Keratinocyte (primary cell): ENCODE data around the gene C6orf15. TPM values are rescaled to one million over a fixed set of nuclear protein-coding genes. Genes with fewer than 3 reads are reported as not detected.
A peak's percentile ranks its signal among the peaks of the same experiment; 100 is the strongest.
"Not testable (repeated sequence)": the region's sequence is repeated elsewhere in the genome, so short reads cannot be mapped to it uniquely, and the experiment has no call there.

ENCODE experiments used
- DNase-seq: peaks from one replicate; pipeline ENCODE4 v3.0.0-alpha.2; 2011; ENCODE audit warnings: low read depth, missing footprints, low spot score
- FAIRE-seq: peaks from 2 replicates; lab custom pipeline; 2011; peaks lifted over from hg19 to GRCh38; lab: Jason Lieb, UNC
- H2AFZ ChIP-seq: 2 replicates; pipeline ENCODE4 v1.6.0; 2012; ENCODE audit warnings: low read length, control low read depth, inconsistent platforms; ENCODE audit not compliant: control insufficient read depth
- H3K27ac ChIP-seq: 2 replicates; pipeline ENCODE4 v1.5.1; 2011; ENCODE audit warnings: low read length; ENCODE audit not compliant: control insufficient read depth, insufficient read depth
- H3K27me3 ChIP-seq: 3 replicates; pipeline ENCODE4 v1.6.0; 2011; ENCODE audit warnings: low read length; ENCODE audit not compliant: control insufficient read depth, insufficient read depth; ENCODE audit errors: extremely low read depth
- H3K36me3 ChIP-seq, 2 experiments: 2 replicates in 1 of 2; 3 replicates in 1 of 2; pipeline ENCODE4 v1.5.1; 2011; ENCODE audit warnings: low read length in 2 of 2, mild to moderate bottlenecking in 1 of 2; ENCODE audit not compliant: control insufficient read depth in 2 of 2, insufficient read depth in 2 of 2; ENCODE audit errors: extremely low read depth in 1 of 2
- H3K4me1 ChIP-seq: 3 replicates; pipeline ENCODE4 v1.5.1; 2011; ENCODE audit warnings: low read length; ENCODE audit not compliant: control insufficient read depth, insufficient read depth; ENCODE audit errors: extremely low read depth
- H3K4me2 ChIP-seq: 3 replicates; pipeline ENCODE4 v1.6.0; 2011; ENCODE audit warnings: low read depth, low read length; ENCODE audit not compliant: control insufficient read depth, insufficient read depth; ENCODE audit errors: extremely low read depth
- H3K4me3 ChIP-seq, 3 experiments: fragments of 200-600 bp in 1 of 3; sonication (generic) in 1 of 3; 2 replicates in 2 of 3; 3 replicates in 1 of 3; pipeline ENCODE4 v1.5.1; 2011 to 2016; ENCODE audit warnings: low read length in 3 of 3, mild to moderate bottlenecking in 3 of 3, control low read depth in 2 of 3, inconsistent platforms in 1 of 3, low read depth in 1 of 3, mixed read lengths in 1 of 3, mixed run types in 1 of 3, moderate library complexity in 1 of 3; ENCODE audit not compliant: control insufficient read depth in 2 of 3, insufficient read depth in 2 of 3; ENCODE audit errors: extremely low read depth in 1 of 3
- H3K79me2 ChIP-seq: 2 replicates; pipeline ENCODE4 v1.6.0; 2012; ENCODE audit warnings: low read length; ENCODE audit not compliant: control insufficient read depth, insufficient read depth
- H3K9ac ChIP-seq: 3 replicates; pipeline ENCODE4 v1.6.0; 2011; ENCODE audit warnings: low read length; ENCODE audit not compliant: control insufficient read depth, insufficient read depth; ENCODE audit errors: extremely low read depth
- H3K9me1 ChIP-seq: 3 replicates; pipeline ENCODE4 v1.6.0; 2011; ENCODE audit warnings: low read length; ENCODE audit not compliant: control insufficient read depth, insufficient read depth; ENCODE audit errors: extremely low read depth
- H3K9me3 ChIP-seq: 2 replicates; pipeline ENCODE4 v1.5.1; 2012; ENCODE audit warnings: low read depth, low read length; ENCODE audit not compliant: control insufficient read depth
- H4K20me1 ChIP-seq: 3 replicates; pipeline ENCODE4 v1.6.0; 2011; ENCODE audit warnings: low read length; ENCODE audit not compliant: control insufficient read depth, insufficient read depth; ENCODE audit errors: extremely low read depth
- CTCF ChIP-seq, 3 experiments: IDR thresholded peaks in 1 of 3; conservative IDR thresholded peaks in 1 of 3; optimal IDR thresholded peaks in 1 of 3; 2 replicates in 2 of 3; 3 replicates in 1 of 3; pipeline versions ENCODE3 to v1.5.1; 2011; ENCODE audit warnings: low read length in 3 of 3, mild to moderate bottlenecking in 3 of 3, moderate library complexity in 2 of 3, control low read depth in 1 of 3, inconsistent platforms in 1 of 3; ENCODE audit not compliant: insufficient read depth in 2 of 3; ENCODE audit errors: extremely low read depth in 1 of 3
- EZH2 ChIP-seq: IDR thresholded peaks from one replicate; pipeline ENCODE4 v1.6.1; 2012; ENCODE audit warnings: inconsistent platforms, mild to moderate bottlenecking, low read length, moderate library complexity
- dilution Hi-C: fragments of 300-500 bp; cut with MboI; formaldehyde crosslinking; loops from one replicate; pipeline ENCODE4 v1.7.0; 2020; ENCODE audit warnings: low sequenced_read_pairs; ENCODE audit not compliant: extremely low pct_ligation_motif_present
- polyA plus RNA-seq, 5 experiments: library from polyadenylated mRNA; depleted of rRNA in 3 of 5; stranded (reverse) in 3 of 5; stranded (forward) in 1 of 5; unstranded in 1 of 5; fragments of >200 nt; gene quantifications; 1 replicate in 1 of 5; 2 replicates in 3 of 5; 3 replicates in 1 of 5; pipeline versions ENCODE4 v1.2.1 to v1.2.3, GENCODE V29; 2011 to 2012; ENCODE audit warnings: missing spikeins in 2 of 5, low read depth in 1 of 5, low replicate concordance in 1 of 5

Gene C6orf15
- polyA plus RNA-seq, 1 donor (not counting 4 experiments of a cell fraction or from before 2014, with no cell fraction given), result 0.08 TPM

DNA sequence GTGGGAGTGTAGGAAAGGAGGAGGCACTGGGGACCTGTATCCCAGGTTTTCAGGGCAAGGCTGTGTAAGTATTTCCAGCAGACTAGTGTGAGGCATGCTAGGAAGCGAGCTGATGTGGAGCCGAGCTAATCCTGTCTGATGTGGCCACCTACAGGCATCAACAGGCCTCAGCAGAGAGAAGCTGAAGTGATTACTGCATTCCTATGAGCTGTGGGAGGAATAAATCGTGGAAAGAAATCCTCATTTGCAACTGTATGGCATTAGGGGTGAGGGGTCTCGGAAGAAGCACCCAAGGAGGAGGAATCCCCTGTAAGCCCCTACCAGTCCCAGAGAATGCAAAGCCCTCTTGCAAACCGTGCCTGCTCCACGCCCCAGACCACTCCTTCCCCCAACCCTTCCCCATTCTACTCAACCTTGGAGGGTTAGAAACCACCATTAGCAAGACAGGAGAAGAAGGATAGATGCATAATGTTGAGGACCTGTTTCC, 41.6 kb downstream of the C6orf15 start:
- no peaks in the 10 kb centered on the region for H3K27me3 ChIP-seq
- no peak overlapping the region for H3K9ac ChIP-seq
- FAIRE-seq, result peak; percentile 98
- H3K79me2 ChIP-seq, result no peaks in the 10 kb centered on the region
- no peaks in the 10 kb centered on the region for H4K20me1 ChIP-seq
- TF ChIP-seq EZH2, result no peak
- peak; percentile 82 to 98 (median 90) for TF ChIP-seq CTCF (optimal IDR thresholded peaks at IDR 0.05 in 1 of 3, IDR thresholded peaks at IDR 0.05 in 1 of 3, conservative IDR thresholded peaks at IDR 0.05 in 1 of 3; ENCODE audit: extremely low read depth in 1 of 3, insufficient read depth in 2 of 3, low read length in 3 of 3)
- dilution Hi-C loops, result loop anchor here (25.0 kb wide), 1 partner anchor 133 kb away; the partner anchor contains the start of genes MUCL3 and SFTA2
- H3K9me3 ChIP-seq, result no peaks in the 10 kb centered on the region
- no peak overlapping the region for H3K4me3 ChIP-seq
- no peak for DNase-seq
- no peak overlapping the region for H3K27ac ChIP-seq
- H2AFZ ChIP-seq, result peak overlapping the region; percentile 66
- no peaks in the 10 kb centered on the region for H3K9me1 ChIP-seq
- peak overlapping the region; percentile 9 for H3K4me2 ChIP-seq
- H3K4me1 ChIP-seq, result peaks cover 5% of the 10 kb centered on the region
- H3K36me3 ChIP-seq, result no peaks in the 10 kb centered on the region

GRCh38 chr6:31068669-31069340, 43.6 kb downstream of the C6orf15 start:
- H3K27me3 ChIP-seq, result no peaks in the 10 kb centered on the region
- H3K4me3 ChIP-seq, result no peak overlapping the region
- H4K20me1 ChIP-seq, result no peaks in the 10 kb centered on the region
- no peak overlapping the region for H3K27ac ChIP-seq
- H3K9me3 ChIP-seq, result no peaks in the 10 kb centered on the region
- FAIRE-seq (peak; percentile 69), DNase-seq (no peak)
- peaks cover 5% of the 10 kb centered on the region for H3K4me1 ChIP-seq
- dilution Hi-C loops, result loop anchor here (25.0 kb wide), 1 partner anchor 132 kb away; the partner anchor contains the start of genes MUCL3 and SFTA2
- no peak overlapping the region for H3K4me2 ChIP-seq
- no peaks in the 10 kb centered on the region for H3K36me3 ChIP-seq
- H3K9me1 ChIP-seq, result no peaks in the 10 kb centered on the region
- TF ChIP-seq CTCF (optimal IDR thresholded peaks at IDR 0.05 in 1 of 3, IDR thresholded peaks at IDR 0.05 in 1 of 3, conservative IDR thresholded peaks at IDR 0.05 in 1 of 3; ENCODE audit: extremely low read depth in 1 of 3, insufficient read depth in 2 of 3, low read length in 3 of 3) (peak; percentile 91 to 93 (median 92)), EZH2 (no peak)
- no peaks in the 10 kb centered on the region for H3K79me2 ChIP-seq
- H3K9ac ChIP-seq, result no peak overlapping the region
- no peak overlapping the region for H2AFZ ChIP-seq

DNA sequence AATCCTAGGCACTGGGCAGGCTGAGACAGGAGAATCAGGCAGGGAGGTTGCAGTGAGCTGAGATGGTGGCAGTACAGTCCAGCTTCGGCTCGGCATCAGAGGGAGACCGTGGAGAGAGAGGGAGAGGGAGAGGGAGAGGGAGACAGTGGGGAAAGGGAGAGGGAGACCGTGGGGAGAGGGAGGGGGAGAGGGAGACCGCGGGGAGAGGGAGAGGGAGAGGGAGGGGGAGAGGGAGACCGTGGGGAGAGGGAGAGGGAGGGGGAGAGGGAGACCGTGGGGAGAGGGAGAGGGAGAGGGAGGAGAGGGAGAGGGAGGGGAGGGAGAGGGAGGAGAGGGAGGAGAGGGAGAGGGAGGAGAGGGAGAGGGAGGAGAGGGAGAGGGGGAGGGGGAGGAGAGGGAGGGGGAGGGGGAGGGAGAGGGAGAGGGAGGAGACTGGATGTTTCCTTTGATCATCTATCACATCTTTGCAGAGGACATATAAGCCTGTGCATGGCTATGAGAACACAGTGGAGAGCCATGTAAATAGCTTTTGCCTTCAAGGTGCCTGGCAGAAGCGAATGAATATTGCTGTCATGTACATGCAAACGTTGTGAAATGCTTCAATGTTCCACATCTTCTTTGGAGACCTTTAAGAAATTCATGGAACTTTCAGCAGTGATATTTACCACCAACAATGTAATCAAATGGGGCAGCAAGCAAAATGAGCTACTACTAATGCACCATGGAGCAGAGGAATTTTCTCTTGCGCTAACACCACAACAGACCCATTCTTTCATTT, 44.3 kb downstream of the C6orf15 start:
- not testable (repeated sequence) for H2AFZ ChIP-seq, H3K4me1 ChIP-seq, H3K27me3 ChIP-seq, H3K79me2 ChIP-seq, DNase-seq, FAIRE-seq, H3K4me3 ChIP-seq, H3K9me1 ChIP-seq, H4K20me1 ChIP-seq, H3K27ac ChIP-seq, H3K4me2 ChIP-seq, H3K9me3 ChIP-seq, H3K36me3 ChIP-seq, H3K9ac ChIP-seq
- dilution Hi-C loops, result loop anchor here (25.0 kb wide), 1 partner anchor 131 kb away; the partner anchor contains the start of genes MUCL3 and SFTA2
